Mesendoderm (in vitro differentiated cells): Measurements from ENCODE around the gene EEA1.

Experiments used
- DNase-seq: peaks from one replicate; pipeline ENCODE4 v3.0.0; 2013
- H2AK5ac ChIP-seq: 2 replicates; pipeline ENCODE4 v1.6.1; 2013; ENCODE audit warnings: low read length, inconsistent platforms
- H2BK120ac ChIP-seq: 2 replicates; pipeline ENCODE4 v1.6.1; 2013; ENCODE audit warnings: low read depth, mild to moderate bottlenecking, low read length, moderate library complexity, mixed read lengths
- H2BK15ac ChIP-seq: replicated peaks from 2 replicates; pipeline ENCODE4 v1.6.1; 2013; ENCODE audit warnings: low read depth, mild to moderate bottlenecking, moderate library complexity
- H2BK5ac ChIP-seq: 2 replicates; pipeline ENCODE4 v1.6.1; 2013; ENCODE audit warnings: low read length, inconsistent platforms
- H3K18ac ChIP-seq: 2 replicates; pipeline ENCODE4 v1.6.1; 2013; ENCODE audit warnings: mild to moderate bottlenecking, low read length, mixed read lengths
- H3K23ac ChIP-seq: one replicate; pipeline ENCODE4 v1.6.1; 2013; ENCODE audit warnings: low read length
- H3K27ac ChIP-seq: 2 replicates; pipeline ENCODE4 v1.5.1; 2013; ENCODE audit warnings: low read depth, mild to moderate bottlenecking, inconsistent platforms, low read length, moderate library complexity
- H3K27me3 ChIP-seq: 2 replicates; pipeline ENCODE4 v1.6.1; 2013; ENCODE audit warnings: low read length, control low read depth, mild to moderate bottlenecking, inconsistent platforms; ENCODE audit not compliant: insufficient read depth, poor library complexity
- H3K36me3 ChIP-seq: 2 replicates; pipeline ENCODE4 v1.6.1; 2013; ENCODE audit warnings: low read length, inconsistent platforms; ENCODE audit not compliant: control insufficient read depth, insufficient read depth
- H3K4ac ChIP-seq: one replicate; pipeline ENCODE4 v1.6.1; 2013; ENCODE audit warnings: low read depth, mild to moderate bottlenecking, low read length, moderate library complexity
- H3K4me1 ChIP-seq: 2 replicates; pipeline ENCODE4 v1.6.1; 2013; ENCODE audit warnings: low read depth, low read length, inconsistent platforms; ENCODE audit not compliant: control insufficient read depth
- H3K4me2 ChIP-seq: 2 replicates; pipeline ENCODE4 v1.6.1; 2013; ENCODE audit warnings: low read length
- H3K4me3 ChIP-seq: 2 replicates; pipeline ENCODE4 v1.5.1; 2013; ENCODE audit warnings: mild to moderate bottlenecking, low read length
- H3K56ac ChIP-seq: one replicate; pipeline ENCODE4 v1.6.1; 2013; ENCODE audit warnings: low read length
- H3K79me1 ChIP-seq: 2 replicates; pipeline ENCODE4 v1.6.1; 2013; ENCODE audit warnings: low read length, inconsistent platforms
- H3K79me2 ChIP-seq: 2 replicates; pipeline ENCODE4 v1.6.1; 2013; ENCODE audit warnings: mild to moderate bottlenecking, low read length; ENCODE audit not compliant: control insufficient read depth, insufficient read depth
- H3K9ac ChIP-seq: 2 replicates; pipeline ENCODE4 v1.6.1; 2013; ENCODE audit warnings: low read length, inconsistent platforms
- H4K5ac ChIP-seq: one replicate; pipeline ENCODE4 v1.6.1; 2013; ENCODE audit warnings: low read length
- H4K8ac ChIP-seq: one replicate; pipeline ENCODE4 v1.6.1; 2013; ENCODE audit warnings: low read depth, mild to moderate bottlenecking, control low read depth, low read length, moderate library complexity
- WGBS: extraction: QIAGEN DNeasy Blood & Tissue Kit; methylation state at CpG from one replicate; pipeline ENCODE4 v1.1.7; 2013; ENCODE audit warnings: low lambda C conversion rate, missing lambda C conversion rate; ENCODE audit not compliant: insufficient coverage; ENCODE audit errors: extremely low coverage; 5-methylcytosine and 5-hydroxymethylcytosine counted together

The EEA1 gene

DNA sequence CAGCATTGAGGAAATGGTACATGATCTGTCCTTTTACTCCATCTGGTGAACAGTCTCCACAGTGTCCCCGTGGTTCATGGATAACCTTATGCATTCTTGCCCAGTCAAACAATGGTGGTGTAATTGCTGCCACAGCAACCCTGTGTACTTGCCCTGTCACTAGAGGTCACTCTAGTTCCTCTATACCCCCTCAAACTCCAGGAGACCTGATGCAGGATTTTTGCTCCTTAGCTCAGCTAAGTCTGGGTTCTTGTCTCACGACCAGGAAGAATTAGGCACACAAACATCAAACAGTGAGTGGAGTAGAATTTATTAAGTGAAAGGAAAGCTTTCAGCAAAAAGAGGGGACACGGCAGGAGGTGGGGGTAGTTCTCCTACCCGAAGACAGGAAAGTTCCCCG, 24.7 kb upstream of the EEA1 start:
- H3K27ac ChIP-seq: no peak overlapping the region
- no peak overlapping the region for H3K4me3 ChIP-seq
- H4K5ac ChIP-seq: no peak overlapping the region
- no peak overlapping the region for H3K56ac ChIP-seq
- no peaks in the 10 kb centered on the region for H3K79me1 ChIP-seq
- H2BK15ac ChIP-seq: no peak overlapping the region
- no peaks in the 10 kb centered on the region for H3K4me1 ChIP-seq
- H2BK5ac ChIP-seq: no peak overlapping the region
- DNase-seq: peak; percentile 23
- H3K36me3 ChIP-seq: no peaks in the 10 kb centered on the region
- no peak overlapping the region for H3K23ac ChIP-seq
- no peak overlapping the region for H2BK120ac ChIP-seq
- no peak overlapping the region for H2AK5ac ChIP-seq
- no peak overlapping the region for H3K4ac ChIP-seq
- H4K8ac ChIP-seq: no peak overlapping the region
- H3K9ac ChIP-seq: no peak overlapping the region
- no peak overlapping the region for H3K4me2 ChIP-seq
- H3K18ac ChIP-seq: no peak overlapping the region
- H3K79me2 ChIP-seq: no peaks in the 10 kb centered on the region
- H3K27me3 ChIP-seq: no peaks in the 10 kb centered on the region
- no CpG with 5 or more reads among the region's 5 CpGs for WGBS

DNA sequence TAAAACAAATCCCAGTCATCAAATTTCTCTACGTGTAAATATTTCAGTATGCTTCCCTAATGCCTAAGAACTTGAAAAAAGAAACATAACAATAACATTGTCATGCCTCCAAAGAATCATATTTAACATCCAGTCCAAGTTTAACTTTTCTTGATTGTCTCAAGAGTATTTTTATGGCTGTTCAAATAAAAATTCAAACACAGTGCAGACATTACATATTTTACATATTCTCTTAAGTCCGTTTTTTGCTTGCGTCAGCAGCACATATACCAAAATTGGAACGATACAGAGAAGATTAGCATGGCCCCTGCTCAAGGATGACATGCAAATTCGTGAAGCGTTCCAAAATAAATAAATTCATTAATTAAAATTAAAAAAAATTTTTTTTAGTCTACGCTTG, 23.3 kb upstream of the EEA1 start:
- Histone ChIP-seq H3K56ac (no peak overlapping the region), H3K4me3 (no peak overlapping the region), H2AK5ac (no peak overlapping the region), H3K36me3 (no peaks in the 10 kb centered on the region), H3K79me1 (no peaks in the 10 kb centered on the region), H3K9ac (no peak overlapping the region), H3K23ac (no peak overlapping the region), H4K5ac (no peak overlapping the region), H2BK5ac (no peak overlapping the region), H3K18ac (no peak overlapping the region), H3K4ac (no peak overlapping the region), H4K8ac (no peak overlapping the region), H3K4me1 (no peaks in the 10 kb centered on the region), H3K27ac (no peak overlapping the region), H3K4me2 (no peak overlapping the region), H3K27me3 (no peaks in the 10 kb centered on the region), H2BK15ac (no peak overlapping the region), H3K79me2 (no peaks in the 10 kb centered on the region), H2BK120ac (no peak overlapping the region)
- DNase-seq: no peak
- no CpG with 5 or more reads among the region's 7 CpGs for WGBS

DNA sequence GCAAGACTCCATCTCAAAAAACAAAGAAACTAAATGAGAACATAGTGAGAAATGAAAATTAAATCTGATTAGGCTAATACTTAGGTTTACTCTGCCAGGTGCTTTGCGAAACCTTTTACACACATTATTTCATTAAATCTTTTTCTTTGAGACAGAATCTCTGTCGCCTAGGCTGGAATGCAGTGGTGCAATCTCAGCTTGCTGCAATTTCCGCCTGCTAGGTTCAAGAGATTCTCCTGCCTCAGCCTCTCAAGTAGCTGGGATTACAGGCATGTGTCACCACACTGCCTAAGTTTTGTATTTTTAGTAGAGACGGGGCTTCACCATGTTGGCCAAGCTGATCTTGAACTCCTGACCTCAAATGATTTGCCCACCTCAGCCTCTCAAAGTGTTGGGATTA, 21.9 kb upstream of the EEA1 start:
- H3K4ac ChIP-seq: no peak overlapping the region
- WGBS: no CpG with 5 or more reads among the region's 4 CpGs
- H4K5ac ChIP-seq: no peak overlapping the region
- DNase-seq: no peak
- no peaks in the 10 kb centered on the region for H3K4me1 ChIP-seq
- H3K4me2 ChIP-seq: no peak overlapping the region
- H3K27ac ChIP-seq: no peak overlapping the region
- H3K23ac ChIP-seq: no peak overlapping the region
- H3K79me2 ChIP-seq: no peaks in the 10 kb centered on the region
- H3K36me3 ChIP-seq: no peaks in the 10 kb centered on the region
- no peak overlapping the region for H2BK15ac ChIP-seq
- no peak overlapping the region for H3K4me3 ChIP-seq
- no peak overlapping the region for H3K9ac ChIP-seq
- no peaks in the 10 kb centered on the region for H3K27me3 ChIP-seq
- no peak overlapping the region for H3K56ac ChIP-seq
- no peak overlapping the region for H2BK5ac ChIP-seq
- no peaks in the 10 kb centered on the region for H3K79me1 ChIP-seq
- no peak overlapping the region for H4K8ac ChIP-seq
- no peak overlapping the region for H3K18ac ChIP-seq
- no peak overlapping the region for H2AK5ac ChIP-seq
- no peak overlapping the region for H2BK120ac ChIP-seq

DNA sequence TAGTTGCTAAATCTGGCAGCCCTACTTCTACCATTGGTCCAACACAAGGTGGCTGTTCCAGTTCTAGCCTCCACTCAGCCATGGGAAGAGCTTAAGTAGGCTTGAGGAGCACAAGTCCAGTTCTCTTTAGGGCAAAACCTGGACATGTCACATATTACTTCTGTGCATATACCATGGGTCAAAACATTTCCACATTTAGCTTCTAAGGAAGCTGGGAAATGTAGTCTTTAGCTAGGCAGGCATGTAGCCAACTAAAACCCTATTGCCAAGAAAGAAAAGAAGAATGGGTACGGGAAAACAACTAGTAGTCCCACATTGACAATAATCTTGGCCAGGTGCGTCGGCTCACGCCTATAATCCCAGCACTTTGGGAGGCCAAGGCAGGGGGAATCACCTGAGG, 20.9 kb upstream of the EEA1 start:
- no CpG with 5 or more reads among the region's 4 CpGs for WGBS
- Histone ChIP-seq H3K4me2 (no peak overlapping the region), H3K9ac (no peak overlapping the region), H2BK15ac (no peak overlapping the region), H4K8ac (no peak overlapping the region), H3K27ac (no peak overlapping the region), H2BK120ac (no peak overlapping the region), H3K36me3 (no peaks in the 10 kb centered on the region), H3K18ac (no peak overlapping the region), H3K79me2 (no peaks in the 10 kb centered on the region), H3K27me3 (no peaks in the 10 kb centered on the region), H3K79me1 (no peaks in the 10 kb centered on the region), H3K56ac (no peak overlapping the region), H2BK5ac (no peak overlapping the region), H3K4me3 (no peak overlapping the region), H3K23ac (no peak overlapping the region), H3K4ac (no peak overlapping the region), H3K4me1 (no peaks in the 10 kb centered on the region), H4K5ac (no peak overlapping the region), H2AK5ac (no peak overlapping the region)
- DNase-seq: no peak

DNA sequence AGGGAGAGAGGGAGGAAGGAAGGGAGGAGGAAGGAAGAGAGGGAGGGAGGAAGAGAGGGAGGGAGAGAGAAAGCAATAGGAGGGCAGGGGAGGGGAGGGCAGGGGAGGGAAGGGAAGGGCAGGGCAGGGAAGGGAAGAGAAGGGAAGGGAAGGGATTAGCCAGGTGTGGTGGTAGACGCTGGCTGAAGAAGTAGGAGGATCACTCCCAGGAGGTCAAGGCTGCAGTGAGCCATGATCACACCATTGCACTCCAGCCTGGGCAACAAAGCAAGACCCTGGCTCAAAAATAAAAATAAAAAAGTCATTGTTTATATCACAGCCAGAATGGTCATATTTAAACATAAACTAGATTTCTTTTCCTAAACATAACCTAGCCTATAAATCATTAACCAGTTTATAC, 20.4 kb upstream of the EEA1 start:
- no peak overlapping the region for H3K27ac ChIP-seq
- no peak overlapping the region for H3K23ac ChIP-seq
- H2BK15ac ChIP-seq: no peak overlapping the region
- no peak overlapping the region for H3K4ac ChIP-seq
- no peak overlapping the region for H3K4me3 ChIP-seq
- H2AK5ac ChIP-seq: no peak overlapping the region
- no peaks in the 10 kb centered on the region for H3K79me2 ChIP-seq
- H3K4me2 ChIP-seq: no peak overlapping the region
- H4K8ac ChIP-seq: no peak overlapping the region
- H3K18ac ChIP-seq: no peak overlapping the region
- H3K4me1 ChIP-seq: no peaks in the 10 kb centered on the region
- no peaks in the 10 kb centered on the region for H3K79me1 ChIP-seq
- H2BK5ac ChIP-seq: no peak overlapping the region
- DNase-seq: no peak
- H3K27me3 ChIP-seq: no peaks in the 10 kb centered on the region
- H4K5ac ChIP-seq: no peak overlapping the region
- H2BK120ac ChIP-seq: no peak overlapping the region
- H3K9ac ChIP-seq: no peak overlapping the region
- no peak overlapping the region for H3K56ac ChIP-seq
- WGBS: no CpG with 5 or more reads among the region's 1 CpG
- no peaks in the 10 kb centered on the region for H3K36me3 ChIP-seq

DNA sequence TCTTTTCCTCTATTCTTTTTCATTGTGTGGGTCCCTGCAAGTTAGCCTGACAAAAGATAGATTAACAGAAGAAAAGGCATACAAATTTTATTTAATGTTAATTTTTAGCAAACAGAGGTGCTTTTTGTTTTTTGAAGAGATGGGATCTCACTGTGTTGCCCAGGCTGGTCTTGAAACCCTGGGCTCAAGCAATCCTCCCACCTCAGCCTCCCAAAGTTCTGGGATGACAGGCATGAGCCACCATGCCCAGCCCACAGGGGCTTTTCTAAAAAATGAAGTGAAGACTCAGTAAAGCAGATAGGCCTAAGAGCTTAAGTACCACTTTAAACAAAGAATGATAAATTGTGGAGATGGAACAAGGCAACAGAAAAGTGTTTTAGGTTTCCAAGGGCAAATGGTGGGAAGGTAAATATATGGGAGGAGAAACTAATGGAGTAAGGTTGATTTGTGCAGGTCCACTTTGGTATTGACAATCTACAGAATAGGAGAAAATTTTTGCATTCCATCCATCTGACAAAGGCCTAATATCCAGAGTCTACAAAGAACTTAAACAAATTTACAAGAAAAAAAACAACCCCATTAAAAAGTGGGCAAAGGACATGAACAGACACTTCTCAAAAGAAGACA, 18.6 kb upstream of the EEA1 start:
- Histone ChIP-seq H3K79me1 (no peaks in the 10 kb centered on the region), H3K56ac (no peak overlapping the region), H3K9ac (no peak overlapping the region), H3K4ac (no peak overlapping the region), H2BK5ac (no peak overlapping the region), H3K4me3 (no peak overlapping the region), H4K5ac (no peak overlapping the region), H3K23ac (no peak overlapping the region), H4K8ac (no peak overlapping the region), H3K4me2 (no peak overlapping the region), H2BK15ac (no peak overlapping the region), H2AK5ac (no peak overlapping the region), H3K36me3 (no peaks in the 10 kb centered on the region), H2BK120ac (no peak overlapping the region), H3K79me2 (no peaks in the 10 kb centered on the region), H3K27ac (no peak overlapping the region), H3K18ac (no peak overlapping the region), H3K27me3 (no peaks in the 10 kb centered on the region), H3K4me1 (no peaks in the 10 kb centered on the region)
- no peak for DNase-seq
